SK-N-MC (cell line): ENCODE results near the gene TBRG4.

Source experiments
- EZH2 ChIP-seq: fragments of 200-600 bp; sonication (generic); IDR thresholded peaks from one replicate; pipeline ENCODE4 v1.6.1; 2017; ENCODE audit warnings: antibody characterized with exemption
- FOXP2 ChIP-seq: optimal IDR thresholded peaks from 2 replicates; pipeline ENCODE3; 2011; ENCODE audit warnings: mild to moderate bottlenecking, moderate library complexity; ENCODE audit not compliant: insufficient read depth; ENCODE audit errors: extremely low read length, control extremely low read depth
- POLR2AphosphoS5 ChIP-seq: IDR thresholded peaks from 2 replicates; pipeline ENCODE4 v1.6.1; 2012; ENCODE audit warnings: mild to moderate bottlenecking, low read depth, low read length, borderline replicate concordance

- TF ChIP-seq POLR2AphosphoS5 (no peak), EZH2 (no peak), FOXP2 (no peak)
Observed at GRCh38 chr7:45132708-45133320, 21.3 kb upstream of the TBRG4 start.
